HepG2 (cell line): ENCODE results near the gene ENTPD7. TPM values are rescaled to one million over a fixed set of nuclear protein-coding genes. Genes with fewer than 3 reads are reported as not detected.

ENCODE experiments used
- ATF7 ChIP-seq, 2 experiments: fragments of 450-650 bp in 1 of 2; sonication (generic) in 1 of 2; formaldehyde crosslinking in 1 of 2; IDR thresholded peaks; 2 replicates each; pipeline versions ENCODE4 v1.4.0 to v1.6.1; 2016 to 2020; ENCODE audit warnings: antibody characterized with exemption in 1 of 2, mild to moderate bottlenecking in 1 of 2, missing genetic modification reagents in 1 of 2
- BORCS8-MEF2B ChIP-seq: sonication (generic); formaldehyde crosslinking; IDR thresholded peaks from 2 replicates; pipeline ENCODE4 v1.8.0; 2022; ENCODE audit warnings: mild to moderate bottlenecking, missing genetic modification reagents
- CBX5 ChIP-seq: sonication (generic); formaldehyde crosslinking; IDR thresholded peaks from 2 replicates; pipeline ENCODE4 v1.4.0; 2020; ENCODE audit warnings: missing genetic modification reagents, borderline replicate concordance
- NR1H2 ChIP-seq: sonication (generic); formaldehyde crosslinking; IDR thresholded peaks from 2 replicates; pipeline ENCODE4 v1.8.1; 2022; ENCODE audit warnings: low read depth, missing genetic modification reagents, borderline replicate concordance
- POLR2A ChIP-seq, 2 experiments: IDR thresholded peaks; 2 replicates each; pipeline ENCODE4 v1.6.1; 2011; ENCODE audit warnings: low read depth in 2 of 2, low read length in 2 of 2, mild to moderate bottlenecking in 1 of 2, moderate library complexity in 1 of 2; ENCODE audit not compliant: insufficient read depth in 1 of 2
- TBL1XR1 ChIP-seq: fragments of 150-350 bp; IDR thresholded peaks from 2 replicates; pipeline ENCODE4 v1.6.1; 2014; ENCODE audit warnings: borderline replicate concordance, low read length; ENCODE audit not compliant: partially characterized antibody
- ZBTB21 ChIP-seq: sonication (generic); formaldehyde crosslinking; IDR thresholded peaks from 2 replicates; pipeline ENCODE4 v1.4.0; 2020; ENCODE audit warnings: missing genetic modification reagents
- ZFP37 ChIP-seq: sonication (generic); formaldehyde crosslinking; IDR thresholded peaks from 2 replicates; pipeline ENCODE4 v1.4.0; 2020; ENCODE audit warnings: missing genetic modification reagents, borderline replicate concordance
- ZMYM2 ChIP-seq: sonication (generic); formaldehyde crosslinking; IDR thresholded peaks from 2 replicates; pipeline ENCODE4 v1.8.0; 2022; ENCODE audit warnings: mild to moderate bottlenecking, missing genetic modification reagents
- ZNF652 ChIP-seq: IDR thresholded peaks from 2 replicates; pipeline ENCODE4 v1.6.1; 2016; ENCODE audit warnings: low read depth, borderline replicate concordance
- ZSCAN31 ChIP-seq: sonication (generic); formaldehyde crosslinking; IDR thresholded peaks from 2 replicates; pipeline ENCODE4 v1.5.0; 2020; ENCODE audit warnings: low read depth, mild to moderate bottlenecking, missing genetic modification reagents
- polyA plus RNA-seq, 8 experiments: library from polyadenylated mRNA; depleted of rRNA in 3 of 8; stranded (reverse) in 7 of 8; unstranded in 1 of 8; fragments of >200 nt; fragmentation: Illumina TruSeq in 4 of 8; extraction: Trizol in 4 of 8; gene quantifications; 2 replicates each; pipeline versions ENCODE4 v1.2.1 to v1.2.3, GENCODE V29; 2011 to 2016; ENCODE audit warnings: low read depth in 4 of 8, missing spikeins in 1 of 8, mixed read lengths in 1 of 8; ENCODE audit not compliant: insufficient read depth in 1 of 8
- total RNA-seq, 5 experiments: library from RNA; depleted of rRNA; stranded (reverse); fragments of >200 nt; fragmentation: Illumina TruSeq; extraction: Trizol; gene quantifications; 2 replicates each; pipeline ENCODE4 v1.2.3, GENCODE V29; 2016; ENCODE audit warnings: low read depth in 1 of 5
- TF ChIP-seq, protein P1 (sequence below): sonication (generic); formaldehyde crosslinking; IDR thresholded peaks from 2 replicates; pipeline ENCODE4 v1.4.0; 2020; ENCODE audit warnings: missing genetic modification reagents, borderline replicate concordance
- TF ChIP-seq, protein P2 (sequence below): sonication (generic); formaldehyde crosslinking; IDR thresholded peaks from 2 replicates; pipeline ENCODE4 v1.8.1; 2023; ENCODE audit warnings: mild to moderate bottlenecking, missing genetic modification reagents
- TF ChIP-seq, protein P3 (sequence below): sonication (generic); formaldehyde crosslinking; IDR thresholded peaks from 2 replicates; pipeline ENCODE4 v1.4.0; 2020; ENCODE audit warnings: mild to moderate bottlenecking, missing genetic modification reagents
- TF ChIP-seq, protein P4 (sequence below): sonication (generic); formaldehyde crosslinking; IDR thresholded peaks from 2 replicates; pipeline ENCODE4 v1.8.1; 2023; ENCODE audit warnings: mild to moderate bottlenecking, missing genetic modification reagents
- TF ChIP-seq, protein P5 (sequence below): sonication (generic); formaldehyde crosslinking; IDR thresholded peaks from 2 replicates; pipeline ENCODE4 v1.4.0; 2020; ENCODE audit warnings: missing genetic modification reagents
- TF ChIP-seq, protein P6 (sequence below): sonication (generic); formaldehyde crosslinking; IDR thresholded peaks from 2 replicates; pipeline ENCODE4 v1.8.1; 2023; ENCODE audit warnings: mild to moderate bottlenecking, missing genetic modification reagents, borderline replicate concordance

The ENTPD7 gene
- total and polyA plus RNA-seq, 2 of the 13 experiments (the other 11 are each of a cell fraction or from before 2014, with no cell fraction given): 7.6 to 36.5 TPM

DNA sequence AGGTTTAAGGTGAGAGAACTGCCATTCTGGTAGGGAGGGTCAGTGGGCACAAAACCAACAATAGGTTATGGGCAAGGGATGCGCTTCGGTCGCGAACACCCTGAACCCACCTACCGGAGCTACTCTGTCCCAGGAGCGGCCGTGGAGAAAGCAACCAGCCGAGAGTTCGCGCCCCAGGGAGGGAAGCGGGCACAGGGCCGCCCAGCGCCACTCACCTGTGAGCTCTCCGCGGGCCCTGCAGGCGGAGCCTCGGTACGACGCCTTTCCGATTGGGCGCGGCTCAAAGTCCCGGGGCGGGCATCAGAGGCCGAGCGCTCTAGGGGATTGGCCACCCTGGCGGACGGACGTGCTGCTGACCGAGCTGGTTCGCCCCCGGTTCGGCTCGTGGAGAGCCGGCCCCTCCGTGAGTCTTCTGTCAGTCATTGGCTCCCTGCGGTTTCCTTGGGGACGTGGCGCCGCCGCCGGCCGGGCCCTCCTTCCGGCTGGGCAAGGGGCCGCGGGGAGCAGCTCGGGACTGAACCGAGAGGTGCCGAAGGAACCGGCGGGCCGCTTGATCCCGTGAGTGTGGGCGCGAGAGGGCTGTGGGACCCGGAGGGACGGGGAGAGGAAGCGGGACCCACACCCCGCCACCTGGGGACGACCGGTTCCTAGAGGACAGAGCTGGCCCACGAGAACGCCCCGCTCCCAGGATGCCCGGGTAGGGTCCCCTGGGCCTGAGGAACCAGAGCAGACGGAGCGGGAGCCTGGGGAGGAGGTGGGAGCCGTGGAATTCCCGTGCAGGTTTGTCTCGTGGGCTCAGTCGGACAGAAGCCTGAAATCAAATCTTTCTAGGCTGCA lies at the start of gene ENTPD7 (continued):
- TF ChIP-seq, protein P1, sequence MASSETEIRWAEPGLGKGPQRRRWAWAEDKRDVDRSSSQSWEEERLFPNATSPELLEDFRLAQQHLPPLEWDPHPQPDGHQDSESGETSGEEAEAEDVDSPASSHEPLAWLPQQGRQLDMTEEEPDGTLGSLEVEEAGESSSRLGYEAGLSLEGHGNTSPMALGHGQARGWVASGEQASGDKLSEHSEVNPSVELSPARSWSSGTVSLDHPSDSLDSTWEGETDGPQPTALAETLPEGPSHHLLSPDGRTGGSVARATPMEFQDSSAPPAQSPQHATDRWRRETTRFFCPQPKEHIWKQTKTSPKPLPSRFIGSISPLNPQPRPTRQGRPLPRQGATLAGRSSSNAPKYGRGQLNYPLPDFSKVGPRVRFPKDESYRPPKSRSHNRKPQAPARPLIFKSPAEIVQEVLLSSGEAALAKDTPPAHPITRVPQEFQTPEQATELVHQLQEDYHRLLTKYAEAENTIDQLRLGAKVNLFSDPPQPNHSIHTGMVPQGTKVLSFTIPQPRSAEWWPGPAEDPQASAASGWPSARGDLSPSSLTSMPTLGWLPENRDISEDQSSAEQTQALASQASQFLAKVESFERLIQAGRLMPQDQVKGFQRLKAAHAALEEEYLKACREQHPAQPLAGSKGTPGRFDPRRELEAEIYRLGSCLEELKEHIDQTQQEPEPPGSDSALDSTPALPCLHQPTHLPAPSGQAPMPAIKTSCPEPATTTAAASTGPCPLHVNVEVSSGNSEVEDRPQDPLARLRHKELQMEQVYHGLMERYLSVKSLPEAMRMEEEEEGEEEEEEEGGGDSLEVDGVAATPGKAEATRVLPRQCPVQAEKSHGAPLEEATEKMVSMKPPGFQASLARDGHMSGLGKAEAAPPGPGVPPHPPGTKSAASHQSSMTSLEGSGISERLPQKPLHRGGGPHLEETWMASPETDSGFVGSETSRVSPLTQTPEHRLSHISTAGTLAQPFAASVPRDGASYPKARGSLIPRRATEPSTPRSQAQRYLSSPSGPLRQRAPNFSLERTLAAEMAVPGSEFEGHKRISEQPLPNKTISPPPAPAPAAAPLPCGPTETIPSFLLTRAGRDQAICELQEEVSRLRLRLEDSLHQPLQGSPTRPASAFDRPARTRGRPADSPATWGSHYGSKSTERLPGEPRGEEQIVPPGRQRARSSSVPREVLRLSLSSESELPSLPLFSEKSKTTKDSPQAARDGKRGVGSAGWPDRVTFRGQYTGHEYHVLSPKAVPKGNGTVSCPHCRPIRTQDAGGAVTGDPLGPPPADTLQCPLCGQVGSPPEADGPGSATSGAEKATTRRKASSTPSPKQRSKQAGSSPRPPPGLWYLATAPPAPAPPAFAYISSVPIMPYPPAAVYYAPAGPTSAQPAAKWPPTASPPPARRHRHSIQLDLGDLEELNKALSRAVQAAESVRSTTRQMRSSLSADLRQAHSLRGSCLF (CRISPR knock-in tag): no peak
- TF ChIP-seq CBX5 (CRISPR knock-in tag) (no peak), ZBTB21 (CRISPR knock-in tag) (no peak), ATF7 (IDR thresholded peaks at IDR 0.05) (no peak), ATF7 (CRISPR knock-in tag; IDR thresholded peaks at IDR 0.05) (no peak; the same call in 1 of the 2 replicates), TBL1XR1 (no peak), ZSCAN31 (peak; percentile 21; the same call in 1 of the 2 replicates), POLR2A (IDR thresholded peaks at IDR 0.05; ENCODE audit: insufficient read depth in 1 of 2, low read depth in 2 of 2, low read length in 2 of 2) (peak; percentile 86 to 89), ZMYM2 (0 out of 2 replicates have a peak, but pooled peaks have one; percentile 37), ZNF652 (CRISPR knock-in tag) (no peak), BORCS8-MEF2B (CRISPR knock-in tag) (peak; percentile 83), NR1H2 (no peak), ZFP37 (0 out of 2 replicates have a peak, but pooled peaks have one; percentile 31)
- TF ChIP-seq, protein P2, sequence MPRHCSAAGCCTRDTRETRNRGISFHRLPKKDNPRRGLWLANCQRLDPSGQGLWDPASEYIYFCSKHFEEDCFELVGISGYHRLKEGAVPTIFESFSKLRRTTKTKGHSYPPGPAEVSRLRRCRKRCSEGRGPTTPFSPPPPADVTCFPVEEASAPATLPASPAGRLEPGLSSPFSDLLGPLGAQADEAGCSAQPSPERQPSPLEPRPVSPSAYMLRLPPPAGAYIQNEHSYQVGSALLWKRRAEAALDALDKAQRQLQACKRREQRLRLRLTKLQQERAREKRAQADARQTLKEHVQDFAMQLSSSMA (CRISPR knock-in tag): peak; percentile 87; the same call in 1 of the 2 replicates
- TF ChIP-seq, protein P3, sequence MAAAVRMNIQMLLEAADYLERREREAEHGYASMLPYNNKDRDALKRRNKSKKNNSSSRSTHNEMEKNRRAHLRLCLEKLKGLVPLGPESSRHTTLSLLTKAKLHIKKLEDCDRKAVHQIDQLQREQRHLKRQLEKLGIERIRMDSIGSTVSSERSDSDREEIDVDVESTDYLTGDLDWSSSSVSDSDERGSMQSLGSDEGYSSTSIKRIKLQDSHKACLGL (CRISPR knock-in tag): peak; percentile 58
- TF ChIP-seq, protein P4, sequence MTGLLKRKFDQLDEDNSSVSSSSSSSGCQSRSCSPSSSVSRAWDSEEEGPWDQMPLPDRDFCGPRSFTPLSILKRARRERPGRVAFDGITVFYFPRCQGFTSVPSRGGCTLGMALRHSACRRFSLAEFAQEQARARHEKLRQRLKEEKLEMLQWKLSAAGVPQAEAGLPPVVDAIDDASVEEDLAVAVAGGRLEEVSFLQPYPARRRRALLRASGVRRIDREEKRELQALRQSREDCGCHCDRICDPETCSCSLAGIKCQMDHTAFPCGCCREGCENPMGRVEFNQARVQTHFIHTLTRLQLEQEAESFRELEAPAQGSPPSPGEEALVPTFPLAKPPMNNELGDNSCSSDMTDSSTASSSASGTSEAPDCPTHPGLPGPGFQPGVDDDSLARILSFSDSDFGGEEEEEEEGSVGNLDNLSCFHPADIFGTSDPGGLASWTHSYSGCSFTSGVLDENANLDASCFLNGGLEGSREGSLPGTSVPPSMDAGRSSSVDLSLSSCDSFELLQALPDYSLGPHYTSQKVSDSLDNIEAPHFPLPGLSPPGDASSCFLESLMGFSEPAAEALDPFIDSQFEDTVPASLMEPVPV (CRISPR knock-in tag): peak; percentile 32; the same call in 1 of the 2 replicates
- TF ChIP-seq, protein P5, sequence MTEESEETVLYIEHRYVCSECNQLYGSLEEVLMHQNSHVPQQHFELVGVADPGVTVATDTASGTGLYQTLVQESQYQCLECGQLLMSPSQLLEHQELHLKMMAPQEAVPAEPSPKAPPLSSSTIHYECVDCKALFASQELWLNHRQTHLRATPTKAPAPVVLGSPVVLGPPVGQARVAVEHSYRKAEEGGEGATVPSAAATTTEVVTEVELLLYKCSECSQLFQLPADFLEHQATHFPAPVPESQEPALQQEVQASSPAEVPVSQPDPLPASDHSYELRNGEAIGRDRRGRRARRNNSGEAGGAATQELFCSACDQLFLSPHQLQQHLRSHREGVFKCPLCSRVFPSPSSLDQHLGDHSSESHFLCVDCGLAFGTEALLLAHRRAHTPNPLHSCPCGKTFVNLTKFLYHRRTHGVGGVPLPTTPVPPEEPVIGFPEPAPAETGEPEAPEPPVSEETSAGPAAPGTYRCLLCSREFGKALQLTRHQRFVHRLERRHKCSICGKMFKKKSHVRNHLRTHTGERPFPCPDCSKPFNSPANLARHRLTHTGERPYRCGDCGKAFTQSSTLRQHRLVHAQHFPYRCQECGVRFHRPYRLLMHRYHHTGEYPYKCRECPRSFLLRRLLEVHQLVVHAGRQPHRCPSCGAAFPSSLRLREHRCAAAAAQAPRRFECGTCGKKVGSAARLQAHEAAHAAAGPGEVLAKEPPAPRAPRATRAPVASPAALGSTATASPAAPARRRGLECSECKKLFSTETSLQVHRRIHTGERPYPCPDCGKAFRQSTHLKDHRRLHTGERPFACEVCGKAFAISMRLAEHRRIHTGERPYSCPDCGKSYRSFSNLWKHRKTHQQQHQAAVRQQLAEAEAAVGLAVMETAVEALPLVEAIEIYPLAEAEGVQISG (CRISPR knock-in tag): peak; percentile 10; the same call in 1 of the 2 replicates
- TF ChIP-seq, protein P6, sequence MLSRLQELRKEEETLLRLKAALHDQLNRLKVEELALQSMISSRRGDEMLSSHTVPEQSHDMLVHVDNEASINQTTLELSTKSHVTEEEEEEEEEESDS: peak; percentile 63; the same call in 1 of the 2 replicates
